Activated CD4-positive, alpha-beta T cell treated with anti-CD3 and anti-CD28 coated beads for 36 hours (primary cell): Measurements from ENCODE around the gene ECD. TPM values are rescaled to one million over a fixed set of nuclear protein-coding genes. Genes with fewer than 3 reads are reported as not detected.
A peak's percentile ranks its signal among the peaks of the same experiment; 100 is the strongest.

Experiments used
- ATAC-seq: fragments of 200-7000 bp; cut with Tn5 transposase; one replicate; pipeline ENCODE4 v1.10.0; 2021; ENCODE audit warnings: mild to moderate bottlenecking, moderate library complexity
- CTCF ChIA-PET: fragments of 350-600 bp; sonication (Branson Sonifier 250); formaldehyde crosslinking; loops from one replicate; lab custom pipeline; 2021; ENCODE audit warnings: antibody characterized with exemption; lab: Charles Lee
- POLR2A ChIA-PET: fragments of 350-600 bp; sonication (Branson Sonifier 250); formaldehyde crosslinking; loops from one replicate; lab custom pipeline; 2021; ENCODE audit warnings: antibody characterized with exemption, inconsistent platforms; lab: Charles Lee
- DNase-seq: peaks from one replicate; pipeline ENCODE4 v3.0.0-alpha.2; 2020
- H3K27ac Mint-ChIP-seq: one replicate; pipeline ENCODE4 v1.8.0; 2021; ENCODE audit warnings: mixed read lengths
- H3K27me3 Mint-ChIP-seq: one replicate; pipeline ENCODE4 v1.8.0; 2021; ENCODE audit warnings: mixed read lengths
- H3K36me3 Mint-ChIP-seq: one replicate; pipeline ENCODE4 v1.8.0; 2021; ENCODE audit warnings: low read depth, mixed read lengths
- H3K4me1 Mint-ChIP-seq: one replicate; pipeline ENCODE4 v1.8.0; 2021; ENCODE audit warnings: mixed read lengths
- H3K4me3 Mint-ChIP-seq: one replicate; pipeline ENCODE4 v1.8.0; 2021; ENCODE audit warnings: mild to moderate bottlenecking, moderate library complexity, mixed read lengths
- H3K9me3 Mint-ChIP-seq: one replicate; pipeline ENCODE4 v1.8.0; 2021; ENCODE audit warnings: low read depth, mixed read lengths
- intact Hi-C, 2 experiments: fragments of 100-400 bp; cut with DNase I in 1 of 2; cut with micrococcal nuclease in 1 of 2; formaldehyde crosslinking; loops; one replicate each; pipeline versions ENCODE4 v1.14.2 to v1.15.1; 2022 to 2024; cut with DNase I, micrococcal nuclease
- total RNA-seq, 2 experiments: library from RNA; stranded (reverse); gene quantifications; one replicate each; pipeline ENCODE4 v1.2.3, GENCODE V29; 2021

ECD gene
- total RNA-seq, 2 experiments from 2014 or later, result 41.0 to 50.7 TPM

GRCh38 chr10:73183667-73184281, 16.0 kb upstream of the ECD start:
- H3K9me3 Mint-ChIP-seq, result no peaks in the 10 kb centered on the region

DNA sequence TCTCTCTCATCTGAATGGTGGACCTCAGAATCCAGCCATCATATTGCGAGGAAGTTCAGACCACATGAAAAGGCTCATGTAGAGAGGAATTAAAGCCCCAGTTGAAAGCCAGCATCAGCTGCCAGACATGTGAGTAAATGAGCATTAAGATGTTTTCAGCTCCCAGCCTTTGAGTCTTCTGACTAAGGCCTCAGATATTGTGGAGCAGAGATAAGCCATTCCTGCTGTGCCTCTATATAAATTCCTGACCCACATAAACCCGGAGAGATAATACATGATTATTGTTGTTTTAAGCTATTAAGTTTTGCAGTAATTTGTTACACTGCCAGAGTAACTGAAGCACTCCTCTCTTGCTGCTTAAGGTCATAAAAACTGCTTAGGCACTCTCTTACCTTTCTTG, 14.8 kb upstream of the ECD start:
- ChIA-PET POLR2A (no interaction called here), CTCF (interaction anchor here (0.7 kb wide), 1 partner anchor 87 kb away, joined by 3 read pairs; no protein-coding TSS in a partner anchor)
- H3K9me3 Mint-ChIP-seq, result no peaks in the 10 kb centered on the region

More at GRCh38 chr10:73183667-73184281, 16.0 kb upstream of the ECD start:
- intact Hi-C loops, result no loop called here
- no peak for DNase-seq
- Mint-ChIP-seq H3K27ac (no peak overlapping the region), H3K4me3 (no peak overlapping the region), H3K4me1 (no peaks in the 10 kb centered on the region), H3K36me3 (peaks cover 22% of the 10 kb centered on the region), H3K27me3 (no peaks in the 10 kb centered on the region)
- ChIA-PET POLR2A (no interaction called here), CTCF (interaction anchor here (0.6 kb wide), 1 partner anchor 63 kb away, joined by 3 read pairs; the partner anchor contains the start of gene DNAJC9)
- ATAC-seq, result no peak

DNA sequence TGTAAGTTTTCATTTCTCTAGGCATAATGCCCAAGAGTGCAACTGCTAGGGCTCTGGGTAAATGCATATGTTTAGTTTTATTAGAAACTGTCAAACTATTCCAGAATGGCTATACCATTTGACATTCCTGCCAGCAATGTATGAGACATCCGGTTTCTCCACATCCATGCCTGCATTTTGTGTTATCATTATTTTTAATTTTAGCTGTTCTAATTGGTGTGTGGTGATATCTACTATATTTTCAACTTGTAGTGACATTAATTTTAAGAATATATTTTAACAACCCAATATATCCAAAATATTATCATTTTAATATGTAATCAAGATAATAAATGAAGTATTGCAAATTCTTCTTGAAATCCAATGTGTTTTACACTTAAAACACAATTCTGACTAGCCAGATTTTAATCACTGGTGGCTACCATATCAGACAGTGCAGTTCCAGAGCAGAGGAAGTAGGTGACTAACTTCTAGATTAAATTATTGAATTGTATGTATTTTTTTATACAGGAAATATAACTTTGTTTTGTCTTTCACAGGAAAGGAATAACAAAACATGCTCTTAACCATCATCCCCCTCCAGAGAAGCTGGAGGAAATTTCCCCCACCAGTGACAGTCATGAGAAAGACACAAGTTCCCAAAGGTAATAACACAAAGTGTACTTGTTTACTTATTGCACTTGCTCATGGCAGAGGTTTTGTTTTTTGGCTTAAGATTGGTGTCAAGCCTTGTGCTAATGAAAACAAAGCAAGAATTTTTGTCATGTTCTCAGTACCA, 6.5 kb upstream of the ECD start:
- ChIA-PET POLR2A (no interaction called here), CTCF (interaction anchor here (1.5 kb wide), 1 partner anchor 15 kb away, joined by 6 read pairs; no protein-coding TSS in a partner anchor)
- no peak for ATAC-seq
- no peak overlapping the region for H3K4me3 Mint-ChIP-seq
- no peaks in the 10 kb centered on the region for H3K4me1 Mint-ChIP-seq
- no peak overlapping the region for H3K27ac Mint-ChIP-seq
- no peak for DNase-seq
- no peaks in the 10 kb centered on the region for H3K9me3 Mint-ChIP-seq
- peaks cover 5% of the 10 kb centered on the region for H3K36me3 Mint-ChIP-seq
- intact Hi-C loops, result no loop called here
- H3K27me3 Mint-ChIP-seq, result no peaks in the 10 kb centered on the region

More for the DNA sequence above, 14.8 kb upstream of the ECD start:
- Mint-ChIP-seq H3K27me3 (no peaks in the 10 kb centered on the region), H3K4me1 (no peaks in the 10 kb centered on the region), H3K36me3 (peaks cover 25% of the 10 kb centered on the region), H3K4me3 (no peak overlapping the region), H3K27ac (no peak overlapping the region)
- no peak for ATAC-seq
- DNase-seq, result no peak
- intact Hi-C loops, result no loop called here

DNA sequence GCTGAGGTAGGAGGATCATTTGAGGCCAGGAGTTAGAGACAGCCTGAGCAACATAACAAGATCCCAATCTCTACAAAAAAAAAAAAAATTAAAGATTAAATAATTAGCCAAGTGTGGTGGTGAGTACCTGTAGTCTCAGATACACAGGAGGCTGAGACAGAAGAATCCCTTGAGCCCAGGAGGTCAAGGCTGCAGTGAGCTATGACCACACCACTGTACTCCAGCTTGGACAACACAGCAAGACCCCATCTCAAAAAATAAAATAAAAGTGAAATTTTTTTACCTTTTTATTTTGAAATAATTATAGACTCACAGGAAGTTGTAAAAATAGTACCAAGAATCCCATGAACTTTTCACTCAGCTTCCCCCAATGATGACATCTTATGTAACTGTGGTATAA, 5.1 kb upstream of the ECD start:
- H3K36me3 Mint-ChIP-seq, result peaks cover 6% of the 10 kb centered on the region
- POLR2A ChIA-PET, result no interaction called here
- intact Hi-C loops, result no loop called here

DNA sequence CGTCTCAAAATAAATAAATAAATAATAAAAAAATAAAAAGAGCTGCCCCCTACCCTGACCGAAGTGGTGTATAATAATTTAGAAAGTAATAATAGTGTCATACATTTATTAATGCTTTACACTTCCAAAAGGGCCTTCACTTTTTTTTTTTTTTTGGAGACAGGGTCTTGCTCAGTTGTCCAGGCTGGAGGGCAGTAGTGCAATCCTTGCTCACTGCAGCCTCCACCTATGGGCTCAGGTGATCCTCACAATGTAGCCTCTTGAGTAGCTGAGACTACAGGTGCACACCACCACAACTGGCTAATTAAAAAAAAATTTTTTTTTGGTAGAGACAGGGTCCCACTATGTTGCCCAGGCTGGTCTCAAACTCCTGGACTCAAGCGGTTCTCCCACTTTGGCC, 1.5 kb upstream of the ECD start:
- no peak overlapping the region for H3K27ac Mint-ChIP-seq
- intact Hi-C loops, result loop anchor here (2.0 to 10.0 kb wide), 8 partner anchors 57 to 815 kb away; partner anchors contain the start of genes CFAP70 (in 1 of the 2), DNAJB12 (in 1 of the 2), MCU (in 1 of the 2) and MICU1 (in 1 of the 2)

More for the DNA sequence above, 5.1 kb upstream of the ECD start:
- peaks cover 4% of the 10 kb centered on the region for H3K4me1 Mint-ChIP-seq
- no peak overlapping the region for H3K27ac Mint-ChIP-seq
- DNase-seq (no peak), ATAC-seq (no peak)
- CTCF ChIA-PET, result interaction anchor here (1.3 kb wide), 1 partner anchor 14 kb away, joined by 4 read pairs; no protein-coding TSS in a partner anchor
- H3K9me3 Mint-ChIP-seq, result no peaks in the 10 kb centered on the region
- no peak overlapping the region for H3K4me3 Mint-ChIP-seq
- no peaks in the 10 kb centered on the region for H3K27me3 Mint-ChIP-seq

DNA sequence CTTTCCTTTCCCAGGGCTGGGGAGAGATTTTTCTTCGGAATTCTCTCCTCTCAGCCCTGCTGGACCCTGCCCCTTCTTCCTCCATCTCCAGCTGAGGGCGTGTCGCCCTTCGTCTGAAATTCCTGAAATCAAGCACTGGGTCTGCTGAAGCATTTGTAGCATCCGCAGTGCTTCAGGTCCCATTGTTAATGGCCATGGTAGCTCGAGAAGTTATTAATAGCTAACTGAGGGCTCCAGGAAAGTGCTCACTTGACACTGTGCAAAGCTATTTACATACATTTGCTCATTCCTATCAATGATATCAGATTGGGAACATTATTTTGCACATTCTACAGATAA, 626 bp upstream of the ECD start:
- peak overlapping the region; percentile 100 for H3K4me3 Mint-ChIP-seq
- H3K9me3 Mint-ChIP-seq, result no peaks in the 10 kb centered on the region
- DNase-seq (no peak), ATAC-seq (peak; percentile 8)
- no peaks in the 10 kb centered on the region for H3K27me3 Mint-ChIP-seq
- ChIA-PET POLR2A (interaction anchor here (0.6 to 2.0 kb wide), 3 partner anchors 71 to 1092 kb away, joined by 3 to 9 read pairs (median 5); partner anchors contain the start of genes DNAJC9 and P4HA1), CTCF (interaction anchor here (0.7 to 4.2 kb wide), 7 partner anchors 9 to 243 kb away, joined by 3 to 21 read pairs (median 3); partner anchors contain the start of gene P4HA1)
- peak overlapping the region; percentile 100 for H3K27ac Mint-ChIP-seq
- intact Hi-C loops, result loop anchor here (1.0 to 10.0 kb wide), 15 partner anchors 56 to 814 kb away; partner anchors contain the start of genes ANXA7 (in 1 of the 2), CFAP70 (in 1 of the 2), DNAJB12 (in 1 of the 2) and DNAJC9 (in 1 of the 2)
- H3K4me1 Mint-ChIP-seq, result peaks cover 34% of the 10 kb centered on the region
- peaks cover 19% of the 10 kb centered on the region for H3K36me3 Mint-ChIP-seq

More for the DNA sequence above, 1.5 kb upstream of the ECD start:
- Mint-ChIP-seq H3K4me3 (peak overlapping the region; percentile 28), H3K36me3 (peaks cover 17% of the 10 kb centered on the region), H3K27me3 (no peaks in the 10 kb centered on the region), H3K9me3 (no peaks in the 10 kb centered on the region), H3K4me1 (peaks cover 29% of the 10 kb centered on the region)
- ChIA-PET CTCF (interaction anchor here (1.0 to 4.2 kb wide), 5 partner anchors 11 to 242 kb away, joined by 3 to 21 read pairs (median 5); partner anchors contain the start of gene P4HA1), POLR2A (interaction anchor here (2.0 kb wide), 1 partner anchor 72 kb away, joined by 5 read pairs; the partner anchor contains the start of gene P4HA1)
- no peak for DNase-seq
- ATAC-seq, result no peak

DNA sequence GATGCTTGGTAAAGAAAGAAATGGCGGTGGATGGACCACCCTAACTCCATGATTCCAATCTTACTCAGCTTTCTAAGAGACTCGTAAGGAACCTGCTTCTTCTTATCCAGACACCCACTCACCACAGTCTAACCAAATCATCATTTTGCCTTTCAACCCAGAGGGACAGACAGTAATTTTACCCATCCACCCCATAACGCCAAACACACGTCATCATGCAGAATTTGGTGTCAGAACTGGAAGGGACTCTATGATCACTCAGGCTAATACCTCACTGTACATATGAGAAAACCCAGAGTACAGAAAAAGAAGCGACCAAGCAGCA, 388 bp downstream of the ECD start:
- DNase-seq (peak; percentile 46), ATAC-seq (no peak)
- Mint-ChIP-seq H3K36me3 (peaks cover 23% of the 10 kb centered on the region), H3K4me1 (peaks cover 40% of the 10 kb centered on the region), H3K9me3 (no peaks in the 10 kb centered on the region), H3K4me3 (peak overlapping the region; percentile 100), H3K27me3 (no peaks in the 10 kb centered on the region), H3K27ac (peak overlapping the region; percentile 100)
- ChIA-PET CTCF (interaction anchor here (0.6 to 4.2 kb wide), 3 partner anchors 8 to 71 kb away, joined by 3 to 21 read pairs (median 10); partner anchors contain the start of gene P4HA1), POLR2A (interaction anchor here (1.7 kb wide), 1 partner anchor 79 kb away, joined by 9 read pairs; the partner anchor contains the start of gene DNAJC9)
- intact Hi-C loops, result loop anchor here in 1 of 2 experiments (1.0 to 10.0 kb wide), 7 partner anchors 8 to 620 kb away; partner anchors contain the start of genes CFAP70, MCU, MICU1 and NUDT13

- intact Hi-C loops, result loop anchor here in 1 of 2 experiments (1.0 to 10.0 kb wide), 7 partner anchors 8 to 620 kb away; partner anchors contain the start of genes CFAP70, MCU, MICU1 and NUDT13
- DNase-seq (no peak), ATAC-seq (no peak)
- Mint-ChIP-seq H3K4me3 (peak overlapping the region; percentile 100), H3K4me1 (peaks cover 44% of the 10 kb centered on the region), H3K27me3 (no peaks in the 10 kb centered on the region), H3K9me3 (no peaks in the 10 kb centered on the region), H3K27ac (peak overlapping the region; percentile 100), H3K36me3 (peaks cover 26% of the 10 kb centered on the region)
- ChIA-PET POLR2A (no interaction called here), CTCF (interaction anchor here (0.6 to 4.2 kb wide), 2 partner anchors 12 to 71 kb away, joined by 3 to 21 read pairs; partner anchors contain the start of gene P4HA1)
These were observed 836 bp downstream of the ECD start for GRCh38 chr10:73166972-73167371.

GRCh38 chr10:73163096-73163495, 4.7 kb downstream of the ECD start:
- Mint-ChIP-seq H3K27me3 (no peaks in the 10 kb centered on the region), H3K27ac (peak overlapping the region; percentile 24), H3K4me1 (peaks cover 60% of the 10 kb centered on the region), H3K9me3 (no peaks in the 10 kb centered on the region), H3K4me3 (peak overlapping the region; percentile 0), H3K36me3 (peaks cover 42% of the 10 kb centered on the region)
- DNase-seq, result no peak
- no peak for ATAC-seq
- ChIA-PET CTCF (interaction anchor here (0.8 to 2.9 kb wide), 4 partner anchors 10 to 88 kb away, joined by 3 to 7 read pairs (median 4); partner anchors contain the start of gene P4HA1), POLR2A (no interaction called here)
- intact Hi-C loops, result loop anchor here in 1 of 2 experiments (10.0 kb wide), 1 partner anchor 538 kb away; the partner anchor contains the start of gene MICU1

DNA sequence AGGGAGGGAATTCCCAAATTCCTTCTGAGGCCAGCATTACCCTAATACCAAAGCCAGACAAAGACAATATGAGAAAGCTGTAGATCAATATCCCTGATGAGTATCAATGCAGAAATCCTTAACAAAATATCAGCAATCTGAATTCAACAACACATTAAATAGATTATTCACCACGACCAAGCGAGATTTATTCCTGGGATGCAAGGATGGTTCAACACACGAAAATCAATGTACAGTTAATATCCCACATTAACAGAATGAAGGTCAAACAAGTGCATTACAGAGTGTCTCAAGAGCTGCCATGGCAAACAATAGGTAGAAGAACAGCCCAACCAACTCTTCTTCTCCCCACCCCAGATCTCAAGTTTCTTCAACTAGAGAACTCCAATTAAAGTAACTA, 6.1 kb downstream of the ECD start:
- Mint-ChIP-seq H3K4me1 (peaks cover 52% of the 10 kb centered on the region), H3K36me3 (peaks cover 39% of the 10 kb centered on the region), H3K4me3 (no peak overlapping the region), H3K27me3 (no peaks in the 10 kb centered on the region), H3K27ac (peak overlapping the region; percentile 66), H3K9me3 (no peaks in the 10 kb centered on the region)
- ATAC-seq (no peak), DNase-seq (no peak)
- intact Hi-C loops, result loop anchor here in 1 of 2 experiments (10.0 kb wide), 1 partner anchor 537 kb away; the partner anchor contains the start of gene MICU1
- ChIA-PET CTCF (interaction anchor here (0.5 to 2.9 kb wide), 5 partner anchors 8 to 939 kb away, joined by 3 to 7 read pairs (median 4); no protein-coding TSS in a partner anchor), POLR2A (interaction anchor here (0.6 to 0.8 kb wide), 3 partner anchors 9 to 57 kb away, joined by 3 to 8 read pairs (median 4); no protein-coding TSS in a partner anchor)
